Upper lobe of left lung (tissue), 6 donors: ENCODE data around the gene ANO3. TPM values are rescaled to one million over a fixed set of nuclear protein-coding genes. Genes with fewer than 3 reads are reported as not detected.

Experiments used
- ATAC-seq, 2 donors: fragments of 200-7000 bp; cut with Tn5 transposase; one replicate each; pipeline ENCODE4 v1.9.1; 2022; ENCODE audit warnings: mild to moderate bottlenecking in 2 of 2, moderate library complexity in 2 of 2; ENCODE audit not compliant: low FRiP score in 2 of 2
- DNase-seq, 2 donors: peaks; one replicate each; pipeline ENCODE4 v3.0.0-alpha.2; 2019 to 2020
- H3K27ac ChIP-seq, 4 donors: fragments of 200-600 bp; sonication (generic); one replicate each; pipeline ENCODE4 v1.5.1; 2016 to 2019
- H3K27me3 ChIP-seq, 4 donors: fragments of 200-600 bp; sonication (generic); one replicate each; pipeline ENCODE4 v1.5.1; 2017 to 2019
- H3K36me3 ChIP-seq, 4 donors: fragments of 200-600 bp; sonication (generic); one replicate each; pipeline ENCODE4 v1.5.1; 2016 to 2019
- H3K4me1 ChIP-seq, 4 donors: fragments of 200-600 bp; sonication (generic); one replicate each; pipeline ENCODE4 v1.5.1; 2018 to 2019
- H3K4me3 ChIP-seq, 4 donors: fragments of 200-600 bp; sonication (generic); one replicate each; pipeline ENCODE4 v1.5.1; 2017 to 2019; ENCODE audit warnings: mild to moderate bottlenecking in 2 of 4, moderate library complexity in 1 of 4
- H3K9me3 ChIP-seq, 4 donors: fragments of 200-600 bp; sonication (generic); one replicate each; pipeline ENCODE4 v1.5.1; 2018 to 2019
- CTCF ChIP-seq, 6 experiments: fragments of 450-650 bp in 4 of 6; fragments of 200-600 bp in 2 of 6; sonication (generic) in 2 of 6; IDR thresholded peaks; one replicate each; pipeline ENCODE4 v1.5.1; 2016 to 2019; ENCODE audit warnings: antibody characterized with exemption in 6 of 6
- EP300 ChIP-seq, 4 donors: sonication (generic); formaldehyde crosslinking; IDR thresholded peaks; one replicate each; pipeline ENCODE4 v1.5.1; 2017; ENCODE audit warnings: antibody characterized with exemption in 4 of 4, control low read depth in 2 of 4
- POLR2A ChIP-seq, 4 donors: fragments of 450-650 bp; IDR thresholded peaks; one replicate each; pipeline ENCODE4 v1.5.1; 2016 to 2017; ENCODE audit warnings: antibody characterized with exemption in 4 of 4, mild to moderate bottlenecking in 2 of 4
- POLR2AphosphoS5 ChIP-seq, 2 donors: sonication (generic); formaldehyde crosslinking; IDR thresholded peaks; one replicate each; pipeline ENCODE4 v1.5.1; 2017; ENCODE audit warnings: antibody characterized with exemption in 2 of 2
- WGBS, 2 donors: methylation state at CpG; one replicate each; pipeline ENCODE4 v1.1.5; 2017 to 2018; 5-methylcytosine and 5-hydroxymethylcytosine counted together
- total RNA-seq, 6 donors: library from RNA; depleted of rRNA in 4 of 6; stranded (reverse); fragments of >200 nt in 4 of 6; gene quantifications; one replicate each; pipeline versions ENCODE4 v1.1.0 to v1.2.1, GENCODE V29; 2016 to 2021
- donor health status: DM: no; HTN: no; CAD: no; lungs with moderate emphysema.
- donor health status: DM: no; HTN: yes; CAD: no; lungs with severe emphysema.

Gene ANO3
- total RNA-seq, 6 donors from 2014 or later, result 0.30 to 0.57 (median 0.33) TPM; not detected in 1

GRCh38 chr11:26675233-26675928 is 343.5 kb downstream of the ANO3 start:
- ATAC-seq (no peak), DNase-seq (no peak)
- H3K4me3 ChIP-seq, result no peak overlapping the region
- no peaks in the 10 kb centered on the region for H3K27me3 ChIP-seq
- 51 to 57% methylated on average over 2 of the region's 2 CpGs for WGBS, 2 donors
- TF ChIP-seq CTCF (IDR thresholded peaks at IDR 0.05) (no peak), POLR2AphosphoS5 (IDR thresholded peaks at IDR 0.05) (no peak), EP300 (IDR thresholded peaks at IDR 0.05) (no peak), POLR2A (IDR thresholded peaks at IDR 0.05) (no peak)
- H3K36me3 ChIP-seq, result no peaks in the 10 kb centered on the region
- H3K27ac ChIP-seq, result no peak overlapping the region
- no peaks in the 10 kb centered on the region for H3K4me1 ChIP-seq
- H3K9me3 ChIP-seq, result no peaks in the 10 kb centered on the region

GRCh38 chr11:26676641-26677040 is 344.7 kb downstream of the ANO3 start:
- 53 to 75% methylated on average over 2 of the region's 2 CpGs for WGBS, 2 donors
- TF ChIP-seq POLR2A (IDR thresholded peaks at IDR 0.05) (no peak), EP300 (IDR thresholded peaks at IDR 0.05) (no peak), CTCF (IDR thresholded peaks at IDR 0.05) (no peak), POLR2AphosphoS5 (IDR thresholded peaks at IDR 0.05) (no peak)
- ATAC-seq, result no peak

GRCh38 chr11:26677566-26677965 is 345.6 kb downstream of the ANO3 start:
- H3K27ac ChIP-seq, result no peak overlapping the region
- no peak for TF ChIP-seq EP300 (IDR thresholded peaks at IDR 0.05)
- TF ChIP-seq POLR2AphosphoS5 (IDR thresholded peaks at IDR 0.05), result no peak
- no peak for TF ChIP-seq POLR2A (IDR thresholded peaks at IDR 0.05)
- TF ChIP-seq CTCF (IDR thresholded peaks at IDR 0.05), result no peak
- H3K27me3 ChIP-seq, result no peaks in the 10 kb centered on the region
- H3K4me3 ChIP-seq, result no peak overlapping the region
- H3K36me3 ChIP-seq, result no peaks in the 10 kb centered on the region
- DNase-seq (no peak), ATAC-seq (no peak)
- H3K9me3 ChIP-seq, result no peaks in the 10 kb centered on the region
- H3K4me1 ChIP-seq, result no peaks in the 10 kb centered on the region

More at GRCh38 chr11:26676641-26677040, 344.7 kb downstream of the ANO3 start:
- Histone ChIP-seq H3K27me3 (no peaks in the 10 kb centered on the region), H3K4me1 (no peaks in the 10 kb centered on the region), H3K9me3 (no peaks in the 10 kb centered on the region), H3K36me3 (no peaks in the 10 kb centered on the region), H3K4me3 (no peak overlapping the region), H3K27ac (no peak overlapping the region)
- DNase-seq, result no peak

- Histone ChIP-seq H3K27ac (no peak overlapping the region), H3K9me3 (no peaks in the 10 kb centered on the region), H3K36me3 (no peaks in the 10 kb centered on the region), H3K4me1 (no peaks in the 10 kb centered on the region), H3K4me3 (no peak overlapping the region), H3K27me3 (no peaks in the 10 kb centered on the region)
- DNase-seq, result no peak
- no peak for ATAC-seq
- WGBS, 2 donors, result 85 to 86% methylated on average over 1 of the region's 1 CpG
- no peak for TF ChIP-seq POLR2AphosphoS5 (IDR thresholded peaks at IDR 0.05)
- TF ChIP-seq EP300 (IDR thresholded peaks at IDR 0.05), result no peak
Observed at GRCh38 chr11:26687351-26687750, 355.4 kb downstream of the ANO3 start.

GRCh38 chr11:26688701-26689100 is 356.8 kb downstream of the ANO3 start:
- DNase-seq, result no peak
- H3K4me1 ChIP-seq, result no peaks in the 10 kb centered on the region
- no peaks in the 10 kb centered on the region for H3K27me3 ChIP-seq
- WGBS, 2 donors, result 74 to 88% methylated on average over 4 of the region's 4 CpGs
- H3K4me3 ChIP-seq, result no peak overlapping the region
- H3K36me3 ChIP-seq, result no peaks in the 10 kb centered on the region
- no peak for TF ChIP-seq EP300 (IDR thresholded peaks at IDR 0.05)
- TF ChIP-seq POLR2A (IDR thresholded peaks at IDR 0.05), result no peak
- no peak for TF ChIP-seq CTCF (IDR thresholded peaks at IDR 0.05)
- TF ChIP-seq POLR2AphosphoS5 (IDR thresholded peaks at IDR 0.05), result no peak
- no peaks in the 10 kb centered on the region for H3K9me3 ChIP-seq
- no peak for ATAC-seq
- H3K27ac ChIP-seq, result no peak overlapping the region
